AG09319 (cell line): ENCODE data around the gene MCAM.

Experiments used
- DNase-seq: peaks from one replicate; pipeline ENCODE4 v3.0.0-alpha.2; 2010; ENCODE audit warnings: low read depth; ENCODE audit errors: extremely low read depth
- TF ChIP-seq, protein P1 (sequence below): IDR thresholded peaks from 2 replicates; pipeline ENCODE4 v1.5.1; 2011; ENCODE audit warnings: low read depth, mild to moderate bottlenecking, inconsistent platforms, low read length, moderate library complexity

Gene MCAM

DNA sequence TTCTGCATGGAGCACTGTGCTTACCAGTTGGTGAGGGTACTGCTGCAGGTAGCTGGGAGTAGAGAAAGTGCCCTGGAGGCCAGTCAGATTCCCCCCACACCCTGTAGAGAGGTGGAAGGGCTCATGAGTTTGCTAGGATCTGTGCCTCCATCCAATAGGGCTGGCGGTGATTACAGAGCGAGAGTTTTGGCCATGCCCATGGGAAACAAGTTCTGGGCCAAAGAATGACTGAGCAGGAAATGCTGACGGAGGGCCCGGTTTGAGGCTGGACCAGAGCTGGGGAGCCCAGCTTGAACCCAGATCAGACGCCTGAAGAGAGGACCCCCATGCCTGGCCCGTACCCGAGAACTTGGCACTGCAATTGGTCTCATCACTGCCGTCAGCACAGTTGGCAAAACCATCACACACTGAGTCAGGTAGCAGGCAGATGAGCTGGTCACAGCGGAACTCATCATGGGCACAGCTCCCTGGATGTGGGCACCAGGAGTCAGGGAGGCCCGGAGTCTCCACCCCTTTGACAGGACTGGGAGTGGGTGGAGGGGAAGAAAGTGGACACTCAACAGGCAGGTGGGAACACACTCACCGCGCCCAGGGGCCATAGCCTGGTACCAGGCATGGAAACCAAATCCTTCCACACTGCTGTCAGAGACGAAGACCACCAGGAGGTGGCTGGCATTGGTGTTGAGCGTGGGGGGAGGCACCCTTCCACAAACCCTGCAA lies 27.5 kb upstream of the MCAM start:
- DNase-seq, result no peak
- TF ChIP-seq, protein P1, sequence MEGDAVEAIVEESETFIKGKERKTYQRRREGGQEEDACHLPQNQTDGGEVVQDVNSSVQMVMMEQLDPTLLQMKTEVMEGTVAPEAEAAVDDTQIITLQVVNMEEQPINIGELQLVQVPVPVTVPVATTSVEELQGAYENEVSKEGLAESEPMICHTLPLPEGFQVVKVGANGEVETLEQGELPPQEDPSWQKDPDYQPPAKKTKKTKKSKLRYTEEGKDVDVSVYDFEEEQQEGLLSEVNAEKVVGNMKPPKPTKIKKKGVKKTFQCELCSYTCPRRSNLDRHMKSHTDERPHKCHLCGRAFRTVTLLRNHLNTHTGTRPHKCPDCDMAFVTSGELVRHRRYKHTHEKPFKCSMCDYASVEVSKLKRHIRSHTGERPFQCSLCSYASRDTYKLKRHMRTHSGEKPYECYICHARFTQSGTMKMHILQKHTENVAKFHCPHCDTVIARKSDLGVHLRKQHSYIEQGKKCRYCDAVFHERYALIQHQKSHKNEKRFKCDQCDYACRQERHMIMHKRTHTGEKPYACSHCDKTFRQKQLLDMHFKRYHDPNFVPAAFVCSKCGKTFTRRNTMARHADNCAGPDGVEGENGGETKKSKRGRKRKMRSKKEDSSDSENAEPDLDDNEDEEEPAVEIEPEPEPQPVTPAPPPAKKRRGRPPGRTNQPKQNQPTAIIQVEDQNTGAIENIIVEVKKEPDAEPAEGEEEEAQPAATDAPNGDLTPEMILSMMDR, result no peak

DNA sequence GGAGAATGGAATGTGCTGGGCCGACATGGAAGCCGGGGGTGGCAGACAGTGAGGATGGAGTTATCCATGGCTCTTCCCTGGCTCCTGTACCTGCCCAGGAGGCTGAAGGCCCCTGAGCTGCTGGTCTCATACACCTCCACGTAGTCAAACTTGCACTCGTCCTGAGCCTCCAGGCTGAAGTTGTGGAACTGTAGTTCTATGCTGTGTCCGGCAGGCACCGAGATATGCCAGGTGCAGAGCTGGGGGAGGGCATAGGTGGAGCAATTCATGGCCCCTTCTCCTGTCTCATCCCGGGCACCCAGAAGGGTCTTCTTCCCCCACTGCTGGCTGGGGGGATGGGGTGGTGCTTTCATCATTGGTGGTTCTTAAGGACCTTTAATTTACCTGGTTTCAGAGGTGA lies 26.8 kb upstream of the MCAM start:
- no peak for DNase-seq
- TF ChIP-seq, protein P1, result no peak

DNA sequence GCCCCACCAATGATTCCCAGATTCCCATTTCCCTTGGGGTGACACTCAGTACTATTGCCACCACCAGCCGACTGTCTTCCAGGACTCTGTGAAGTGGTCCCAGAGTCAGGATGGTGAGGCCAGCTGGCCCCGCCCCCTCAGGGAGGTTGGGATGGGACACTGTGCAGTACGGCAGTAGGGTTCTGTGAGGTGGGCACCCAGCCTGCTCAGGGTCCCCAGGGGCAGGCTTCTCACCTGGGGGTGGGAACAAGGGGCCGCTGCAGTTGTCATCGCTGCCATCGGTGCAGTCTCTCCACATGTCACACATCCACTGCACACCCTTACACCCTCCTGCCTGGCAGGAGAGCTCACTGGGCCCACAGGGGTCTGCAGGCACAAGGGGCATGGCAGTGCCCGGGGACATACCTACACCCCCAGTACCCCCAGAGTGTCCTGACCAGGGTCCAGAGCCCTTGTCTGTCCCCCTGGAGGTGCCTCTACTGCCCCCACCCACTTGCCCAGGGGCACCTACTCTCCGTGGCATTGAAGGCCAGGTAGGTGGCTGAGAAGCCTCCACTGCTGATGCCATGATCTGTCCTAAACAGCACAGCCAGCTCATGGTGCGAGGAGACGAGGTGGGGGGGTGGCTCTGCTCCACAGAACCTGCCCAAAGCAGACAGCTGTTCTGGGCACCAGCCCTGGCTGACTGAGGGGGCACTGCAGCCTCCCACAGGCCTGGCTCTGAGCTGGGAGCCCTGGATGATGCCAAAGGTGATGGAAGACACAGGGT lies 25.6 kb upstream of the MCAM start:
- DNase-seq, result no peak
- TF ChIP-seq, protein P1, result no peak

DNA sequence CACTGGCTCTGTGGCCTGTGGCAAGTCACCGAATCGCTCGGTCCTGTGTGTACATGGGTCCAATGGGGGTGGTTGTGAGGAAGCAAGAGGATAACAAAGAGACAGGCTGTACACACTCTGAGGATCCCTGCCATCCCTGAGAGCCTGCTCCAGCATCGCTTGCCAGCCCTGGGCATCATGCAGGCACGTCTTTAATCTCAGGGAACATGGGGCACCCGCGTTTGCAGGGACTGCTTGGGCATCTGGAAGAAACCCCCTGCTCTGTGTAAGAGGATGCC lies 25.0 kb upstream of the MCAM start:
- DNase-seq, result no peak
- TF ChIP-seq, protein P1, result no peak

DNA sequence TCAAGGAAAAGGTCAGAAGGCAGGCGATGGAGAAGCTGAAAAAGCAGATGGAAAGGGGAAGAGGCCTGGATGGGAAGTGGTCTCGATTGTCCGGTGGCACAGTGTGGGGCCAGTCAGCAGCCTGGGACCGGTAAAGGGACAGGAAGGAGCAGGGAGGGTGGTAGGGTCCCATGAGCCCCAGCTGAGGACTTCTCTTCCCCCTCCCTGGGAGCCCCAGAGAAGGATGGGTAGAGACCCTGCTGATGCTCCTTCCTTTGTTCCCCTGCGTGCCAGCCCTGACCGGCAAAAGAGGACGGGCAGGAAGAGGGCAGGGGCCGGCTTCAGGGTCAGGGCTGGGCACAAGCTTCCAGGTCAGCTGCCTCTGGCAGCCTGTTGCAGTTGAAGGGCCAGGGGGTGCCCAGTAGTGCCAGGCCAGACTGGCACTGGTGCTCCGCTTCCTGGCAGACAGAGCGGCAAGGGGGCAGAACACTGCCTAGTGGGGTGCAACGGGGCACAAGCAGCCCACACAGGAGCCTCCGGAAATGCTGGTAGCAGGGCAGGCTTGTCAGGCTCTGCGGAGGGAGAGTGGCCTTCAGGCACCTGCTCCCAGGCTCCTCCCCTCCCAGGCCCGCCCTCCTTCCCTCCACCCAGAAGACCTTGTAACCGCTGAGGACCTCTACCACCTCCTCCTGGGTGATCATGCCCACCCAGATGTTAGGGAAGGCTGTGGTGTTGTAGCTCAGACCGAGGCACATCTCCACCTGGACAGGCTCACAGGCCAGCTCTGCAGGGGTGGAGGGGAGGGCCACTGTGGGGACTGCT lies 24.5 kb upstream of the MCAM start:
- DNase-seq, result no peak
- TF ChIP-seq, protein P1, result no peak

DNA sequence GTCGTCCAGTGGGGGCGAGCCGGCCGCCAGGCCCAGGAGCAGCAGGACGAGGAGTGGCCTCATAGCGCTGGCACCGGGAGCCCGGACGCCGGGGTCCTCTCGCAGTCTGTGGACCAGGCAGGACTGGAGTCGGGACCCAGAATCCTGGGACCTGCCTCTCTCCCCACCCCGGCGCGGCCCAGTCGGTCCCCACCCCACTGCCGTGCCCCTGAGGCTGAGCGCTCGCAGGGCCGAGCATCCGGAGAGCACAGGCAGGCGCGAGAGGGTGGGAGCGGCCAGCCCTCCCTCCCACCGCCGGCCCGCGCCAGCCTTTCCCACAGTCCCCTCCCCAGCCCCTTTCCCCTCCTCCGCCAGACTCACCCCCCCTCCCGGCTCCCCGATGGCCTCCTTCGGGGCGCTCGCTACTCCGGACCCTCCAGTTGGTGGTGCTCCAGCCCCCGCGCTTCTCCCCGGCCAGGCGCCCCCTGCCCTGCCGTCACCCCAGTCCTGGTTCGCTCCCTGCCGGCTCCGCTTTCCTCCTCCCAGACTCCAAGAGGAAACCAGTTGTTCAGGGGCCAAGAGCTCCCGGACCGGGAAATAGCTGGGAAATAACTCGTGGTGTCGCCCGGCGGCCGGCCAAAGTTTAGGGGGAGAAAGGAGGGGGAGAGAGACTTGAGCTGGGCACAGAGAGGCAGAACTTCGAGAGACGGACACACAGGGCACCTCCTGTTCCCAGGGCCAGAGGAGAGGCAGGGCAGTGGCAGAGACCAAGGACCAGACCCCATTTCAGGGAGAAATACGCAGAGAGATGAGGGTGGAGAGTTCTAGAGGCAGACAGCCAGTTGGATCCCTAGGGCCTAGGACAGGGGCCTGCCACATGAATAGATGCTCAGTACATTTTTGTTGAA lies 23.6 kb upstream of the MCAM start, which contains the start of gene C1QTNF5:
Gene C1QTNF5, minus strand, starts transcription at position 549 of the 887 bp plus-strand sequence. Its CDS starts 486 bp downstream, at position 63.
- DNase-seq, result no peak
- TF ChIP-seq, protein P1, result no peak; the same call in none of the 2 replicates
